Small intestine (tissue), 7 donors: ENCODE measurements around the gene TUFT1. TPM values are rescaled to one million over a fixed set of nuclear protein-coding genes. Genes with fewer than 3 reads are reported as not detected.
A peak's percentile ranks its signal among the peaks of the same experiment; 100 is the strongest.

Source experiments
- DNase-seq, 2 donors: peaks; one replicate each; pipeline versions ENCODE4 v3.0.0 to v3.0.0-alpha.2; 2013
- FAIRE-seq: peaks from 2 replicates; lab custom pipeline; 2012; peaks lifted over from hg19 to GRCh38; lab: Jason Lieb, UNC
- H3K27ac ChIP-seq, 3 donors: one replicate each; pipeline ENCODE4 v1.5.1; 2013; ENCODE audit warnings: low read length in 2 of 3, mild to moderate bottlenecking in 2 of 3, control low read depth in 1 of 3, inconsistent platforms in 1 of 3, low read depth in 1 of 3, moderate library complexity in 1 of 3
- H3K27me3 ChIP-seq, 3 donors: one replicate each; pipeline ENCODE4 v1.6.1; 2013; ENCODE audit warnings: low read length in 3 of 3, inconsistent platforms in 1 of 3; ENCODE audit not compliant: control insufficient read depth in 3 of 3, insufficient read depth in 3 of 3
- H3K36me3 ChIP-seq, 3 donors: one replicate each; pipeline ENCODE4 v1.6.1; 2013; ENCODE audit warnings: low read length in 3 of 3, inconsistent platforms in 1 of 3, low read depth in 1 of 3, mild to moderate bottlenecking in 1 of 3, moderate library complexity in 1 of 3; ENCODE audit not compliant: control insufficient read depth in 3 of 3, insufficient read depth in 2 of 3
- H3K4me1 ChIP-seq, 3 donors: one replicate each; pipeline ENCODE4 v1.6.1; 2013; ENCODE audit warnings: low read length in 2 of 3, inconsistent platforms in 1 of 3, low read depth in 1 of 3, mild to moderate bottlenecking in 1 of 3, moderate library complexity in 1 of 3; ENCODE audit not compliant: control insufficient read depth in 3 of 3, insufficient read depth in 2 of 3
- H3K4me3 ChIP-seq, 3 donors: one replicate each; pipeline ENCODE4 v1.5.1; 2013; ENCODE audit warnings: low read length in 3 of 3, control low read depth in 1 of 3, inconsistent platforms in 1 of 3, low read depth in 1 of 3, mild to moderate bottlenecking in 1 of 3, moderate library complexity in 1 of 3
- H3K9me3 ChIP-seq, 2 donors: one replicate each; pipeline ENCODE4 v1.6.1; 2013; ENCODE audit warnings: low read depth in 1 of 2, low read length in 1 of 2; ENCODE audit not compliant: control insufficient read depth in 2 of 2, insufficient read depth in 1 of 2
- WGBS, 3 donors: extraction: QIAGEN DNeasy Blood & Tissue Kit; methylation state at CpG; one replicate each; pipeline ENCODE4 v1.1.7; 2013; 5-methylcytosine and 5-hydroxymethylcytosine counted together
- polyA plus RNA-seq, 4 donors: library from polyadenylated mRNA; stranded (reverse) in 3 of 4; unstranded in 1 of 4; fragments of 200-250 nt in 3 of 4; fragments of 120-200 nt in 1 of 4; gene quantifications; one replicate each; pipeline versions ENCODE4 v1.2.1 to v1.2.3, GENCODE V29; 2013
- donor health status: healthy with polysubstance abuse.
- donor health status: control.
- donor health status: control.
- donor health status: Bipolar disorder and iron deficiency.
- donor health status: healthy.

TUFT1 gene
- polyA plus RNA-seq, 4 donors, result 8.5 to 31.7 (median 11.5) TPM

DNA sequence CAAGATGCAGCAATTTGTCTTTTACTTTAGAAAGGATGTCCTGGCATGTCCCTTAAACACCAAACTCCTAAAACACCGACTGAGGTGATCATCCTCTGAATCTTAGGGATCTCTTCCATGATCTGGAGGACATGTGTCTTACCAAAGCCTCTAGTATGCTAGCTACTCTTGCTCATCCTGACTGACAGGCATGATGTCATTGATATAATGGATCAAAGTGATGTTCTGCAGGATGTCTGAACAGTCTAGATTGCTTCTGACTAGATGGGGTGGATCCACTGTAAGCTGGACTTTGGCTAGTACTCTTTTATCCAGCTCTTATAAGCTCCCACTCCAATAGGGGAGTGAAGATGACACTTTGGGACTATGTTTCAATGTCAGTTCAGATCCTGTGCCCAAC, 40.2 kb upstream of the TUFT1 start:
- 83 to 95% (median 85%) methylated on average over 1 of the region's 1 CpG for WGBS, 3 donors
- Histone ChIP-seq H3K36me3 (no peaks in the 10 kb centered on the region), H3K4me3 (no peak overlapping the region), H3K27ac (peak overlapping the region; percentile 73 to 86 (median 79)), H3K27me3 (no peaks in the 10 kb centered on the region), H3K4me1 (peaks cover 0 to 47% (median 0%) of the 10 kb centered on the region in 3 donors), H3K9me3 (no peaks in the 10 kb centered on the region)
- FAIRE-seq (no peak), DNase-seq (peak in 1 of 2 donors; percentile 61)

DNA sequence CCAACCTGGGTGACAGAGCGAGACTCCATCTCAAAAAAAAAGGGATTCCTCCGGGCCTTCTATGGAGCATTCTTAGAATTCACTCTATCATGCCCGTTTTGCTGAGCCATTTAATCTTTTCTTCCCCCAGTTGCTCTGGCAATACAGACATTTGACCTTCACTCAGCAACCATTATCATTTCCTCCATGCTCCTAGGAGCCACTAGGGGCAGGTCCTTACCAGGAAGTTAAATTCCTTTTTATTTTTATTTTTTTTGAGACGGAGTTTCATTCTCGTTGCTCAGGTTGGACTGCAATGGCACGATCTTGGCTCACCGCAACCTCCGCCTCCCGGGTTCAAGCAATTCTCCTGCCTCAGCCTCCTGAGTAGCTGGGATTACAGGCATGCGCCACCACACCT, 38.6 kb upstream of the TUFT1 start:
- H3K27me3 ChIP-seq, result no peaks in the 10 kb centered on the region
- peak; percentile 77 to 83 for DNase-seq
- H3K27ac ChIP-seq, result peak overlapping the region; percentile 23 to 89 (median 38)
- no peak for FAIRE-seq
- no peaks in the 10 kb centered on the region for H3K36me3 ChIP-seq
- peaks cover 0 to 40% (median 0%) of the 10 kb centered on the region in 3 donors for H3K4me1 ChIP-seq
- no peaks in the 10 kb centered on the region for H3K9me3 ChIP-seq
- H3K4me3 ChIP-seq, result no peak overlapping the region
- 33 to 69% (median 36%) methylated on average over 9 to 10 of the region's 10 CpGs for whole genome bisulfite sequencing, 3 donors

DNA sequence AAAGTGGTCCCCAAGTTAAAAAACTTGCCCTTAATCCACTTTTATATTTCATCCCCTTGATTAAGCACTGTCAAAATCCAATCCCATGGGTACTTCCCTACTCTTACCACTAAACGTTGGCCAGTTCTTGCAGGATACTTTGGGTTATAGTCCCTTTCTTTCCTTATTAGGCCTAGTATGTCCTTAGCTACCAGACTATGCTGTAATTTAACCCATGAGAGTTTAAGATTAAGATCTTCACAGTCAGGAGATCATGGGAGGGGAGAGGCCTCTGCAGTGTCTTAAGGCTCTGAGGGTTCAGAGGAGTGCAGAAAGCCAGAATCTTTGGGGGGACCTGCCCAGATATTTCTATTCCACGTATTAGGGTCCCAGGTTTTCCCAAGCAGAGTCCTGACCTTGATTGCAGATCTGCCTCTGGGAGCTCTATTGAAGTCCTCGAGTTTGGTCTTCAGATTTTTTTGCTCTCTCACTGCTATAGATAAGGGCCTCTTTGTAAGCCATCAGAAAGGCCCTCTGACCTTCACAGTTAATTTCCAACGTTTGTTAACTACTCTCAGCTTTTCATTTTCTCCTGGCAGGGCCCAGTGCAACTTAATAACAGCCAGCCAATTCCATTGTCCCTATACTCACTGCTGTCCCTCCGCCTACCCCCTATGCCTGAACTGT, 37.9 kb upstream of the TUFT1 start:
- H3K27ac ChIP-seq, result peak overlapping the region; percentile 23 to 89 (median 38)
- no peaks in the 10 kb centered on the region for H3K27me3 ChIP-seq
- peak in 1 of 2 donors; percentile 62 for DNase-seq
- peaks cover 0 to 40% (median 0%) of the 10 kb centered on the region in 3 donors for H3K4me1 ChIP-seq
- no peak for FAIRE-seq
- no peaks in the 10 kb centered on the region for H3K36me3 ChIP-seq
- no peaks in the 10 kb centered on the region for H3K9me3 ChIP-seq
- 43 to 56% (median 44%) methylated on average over 5 of the region's 5 CpGs for WGBS, 3 donors
- H3K4me3 ChIP-seq, result no peak overlapping the region

DNA sequence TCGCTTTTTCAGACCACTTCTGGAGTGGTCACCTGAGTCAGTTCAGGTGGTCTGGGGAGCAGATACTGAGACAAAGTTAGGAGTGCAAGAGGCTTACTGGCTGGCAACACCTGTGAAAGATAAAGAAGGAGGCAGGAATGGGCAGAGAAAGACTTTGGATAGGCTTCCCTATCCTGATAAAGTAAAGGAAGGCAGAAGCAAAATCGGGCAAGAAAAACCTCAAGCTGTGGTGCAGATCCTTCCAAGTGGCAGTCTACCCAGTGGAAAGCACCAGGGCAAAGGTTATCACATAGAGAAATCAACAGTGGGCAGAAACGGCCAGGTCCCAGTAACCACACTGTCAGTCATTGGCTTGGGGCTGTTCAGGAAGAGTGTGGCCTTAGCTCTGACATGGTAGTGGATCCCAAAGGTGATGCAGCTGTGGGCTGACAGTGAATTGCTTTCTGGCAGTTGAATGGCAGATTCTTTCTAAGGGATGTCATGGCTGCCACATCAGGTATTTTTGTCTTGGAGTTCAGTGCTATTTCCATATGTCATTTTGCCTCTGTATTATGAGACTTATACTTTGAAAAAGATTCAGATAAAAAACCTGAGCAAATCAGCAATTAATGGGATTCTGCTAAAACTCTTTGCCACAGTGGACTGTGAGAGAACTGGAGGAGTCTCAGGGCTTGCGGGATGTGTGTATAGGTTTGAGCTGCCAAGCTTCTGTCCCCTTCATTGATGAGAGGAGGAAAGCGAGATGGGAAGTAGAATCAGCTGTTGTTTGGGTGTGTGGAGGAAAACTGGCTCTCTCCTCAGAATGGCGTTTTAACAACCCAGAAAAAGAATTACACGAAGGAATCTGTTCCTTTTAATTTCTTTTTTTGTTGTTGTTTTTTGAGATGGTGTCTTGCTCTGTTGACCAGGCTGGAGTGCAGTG, 37.0 kb upstream of the TUFT1 start:
- DNase-seq (no peak), FAIRE-seq (no peak)
- Histone ChIP-seq H3K27ac (peak overlapping the region in 2 of 3 donors; percentile 63 to 89), H3K36me3 (no peaks in the 10 kb centered on the region), H3K4me1 (peaks cover 0 to 40% (median 0%) of the 10 kb centered on the region in 3 donors), H3K27me3 (no peaks in the 10 kb centered on the region), H3K4me3 (no peak overlapping the region), H3K9me3 (no peaks in the 10 kb centered on the region)
- 65% methylated on average over 7 of the region's 7 CpGs for WGBS, 3 donors

DNA sequence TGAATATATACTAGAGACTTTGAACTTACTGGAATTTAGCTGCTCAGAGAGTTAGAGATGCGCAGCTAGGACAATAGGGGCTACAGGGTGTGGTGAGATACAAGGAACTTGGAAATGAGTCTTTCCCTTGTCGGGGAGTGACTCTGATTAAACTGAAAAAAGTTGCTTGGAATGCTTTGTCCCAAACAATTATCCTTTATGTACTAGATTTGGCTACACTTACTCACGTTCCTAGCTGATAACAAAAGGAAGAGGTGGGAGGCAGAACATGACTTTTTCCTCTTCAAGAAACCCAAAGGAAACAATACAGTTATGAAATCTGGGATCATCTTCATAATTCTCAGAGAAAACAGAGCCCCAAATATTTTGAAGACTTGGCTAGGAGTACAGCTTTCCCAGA, 35.9 kb upstream of the TUFT1 start:
- no peaks in the 10 kb centered on the region for H3K27me3 ChIP-seq
- 18 to 44% (median 41%) methylated on average over 3 of the region's 3 CpGs for WGBS, 3 donors
- H3K36me3 ChIP-seq, result no peaks in the 10 kb centered on the region
- H3K4me1 ChIP-seq, result peaks cover 0 to 36% (median 0%) of the 10 kb centered on the region in 3 donors
- H3K9me3 ChIP-seq, result peaks cover 0 to 1% of the 10 kb centered on the region in 2 donors
- FAIRE-seq (no peak), DNase-seq (no peak)
- no peak overlapping the region for H3K4me3 ChIP-seq
- no peak overlapping the region for H3K27ac ChIP-seq

DNA sequence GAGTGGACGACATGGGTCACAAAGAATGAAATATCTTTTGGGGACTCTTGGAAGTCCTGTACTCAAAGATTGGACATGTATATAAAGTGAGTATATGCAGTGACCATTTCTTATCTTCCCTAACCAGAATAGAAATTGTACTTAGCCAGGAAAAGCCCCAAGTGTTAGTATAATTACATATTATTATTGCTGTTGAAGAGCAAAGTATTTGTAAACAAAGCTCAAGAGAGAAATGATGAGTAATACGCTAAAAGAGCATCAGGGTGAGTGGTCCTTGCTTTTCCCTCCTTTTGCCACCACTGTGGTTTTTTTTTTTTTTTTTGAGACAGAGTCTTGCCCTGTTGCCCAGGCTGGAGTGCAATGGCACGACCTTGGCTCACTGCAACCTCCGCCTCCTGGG, 35.4 kb upstream of the TUFT1 start:
- WGBS, 3 donors, result 86 to 92% (median 88%) methylated on average over 4 of the region's 4 CpGs
- no peak for FAIRE-seq
- DNase-seq, result no peak

DNA sequence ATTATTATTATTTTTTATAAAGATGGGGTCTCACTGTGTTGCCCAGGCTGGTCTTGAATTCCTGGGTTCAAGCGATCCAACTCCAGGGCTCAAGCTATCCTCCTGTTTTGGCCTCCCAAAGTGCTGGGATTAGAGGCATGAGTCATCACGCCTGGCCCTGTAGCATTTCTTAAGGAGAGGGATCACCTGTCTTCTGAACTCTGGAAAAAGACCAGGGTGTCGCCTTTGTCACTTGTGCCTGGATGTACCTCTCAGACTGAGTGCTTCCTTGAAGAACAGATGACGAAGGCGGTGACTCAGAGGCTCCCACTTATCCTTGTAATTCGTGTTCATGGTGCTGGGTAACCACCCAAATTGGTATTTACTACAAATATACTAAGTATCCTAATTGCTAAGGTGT, 31.3 kb upstream of the TUFT1 start:
- Histone ChIP-seq H3K4me3 (no peak overlapping the region), H3K9me3 (peaks cover 0 to 2% of the 10 kb centered on the region in 2 donors), H3K27ac (peak overlapping the region; percentile 93 to 94 (median 94)), H3K27me3 (no peaks in the 10 kb centered on the region), H3K36me3 (peaks cover 0 to 3% (median 0%) of the 10 kb centered on the region in 3 donors), H3K4me1 (peaks cover 0 to 19% (median 0%) of the 10 kb centered on the region in 3 donors)
- DNase-seq (peak; percentile 87 to 99), FAIRE-seq (no peak)
- 22 to 62% (median 38%) methylated on average over 6 of the region's 6 CpGs for WGBS, 3 donors

More for the DNA sequence above, 35.4 kb upstream of the TUFT1 start:
- peaks cover 0 to 38% (median 0%) of the 10 kb centered on the region in 3 donors for H3K4me1 ChIP-seq
- H3K36me3 ChIP-seq, result no peaks in the 10 kb centered on the region
- no peak overlapping the region for H3K4me3 ChIP-seq
- H3K27ac ChIP-seq, result no peak overlapping the region
- H3K27me3 ChIP-seq, result no peaks in the 10 kb centered on the region
- H3K9me3 ChIP-seq, result peaks cover 0 to 2% of the 10 kb centered on the region in 2 donors

DNA sequence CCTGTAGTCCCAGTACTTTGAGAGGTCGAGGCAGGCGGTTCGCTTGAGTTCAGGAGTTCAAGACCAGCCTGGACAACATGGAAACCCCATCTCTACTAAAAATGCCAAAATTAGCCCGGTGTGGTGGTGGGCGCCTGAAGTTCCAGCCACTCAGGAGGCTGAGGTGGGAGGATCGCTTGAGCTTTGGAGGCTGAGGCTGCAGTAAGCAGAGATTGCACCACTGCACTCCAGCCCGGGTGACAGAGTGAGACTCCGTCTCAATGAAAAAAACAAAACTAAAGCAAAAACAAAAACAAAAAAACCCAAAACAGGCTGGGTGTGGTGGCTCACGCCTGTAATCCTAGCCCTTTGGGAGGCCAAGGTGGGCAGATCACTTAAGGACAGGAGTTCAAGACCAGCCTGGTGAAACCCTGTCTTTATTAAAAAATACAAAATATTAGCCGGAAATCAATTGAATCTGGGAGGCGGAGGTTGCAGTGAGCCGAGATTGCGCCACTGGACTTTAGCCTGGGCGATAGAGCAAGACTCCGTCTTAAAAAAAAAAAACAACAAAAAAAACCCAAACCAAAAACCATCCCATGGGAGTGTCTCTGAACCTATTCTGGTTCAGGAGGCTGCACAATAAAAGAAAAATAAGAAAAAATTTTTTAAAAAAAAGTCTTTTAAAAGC, 30.6 kb upstream of the TUFT1 start:
- whole genome bisulfite sequencing, 3 donors, result 25 to 70% (median 45%) methylated on average over 15 of the region's 15 CpGs
- DNase-seq (peak; percentile 37 to 79), FAIRE-seq (no peak)
- no peak overlapping the region for H3K4me3 ChIP-seq
- peaks cover 0 to 25% (median 0%) of the 10 kb centered on the region in 3 donors for H3K4me1 ChIP-seq
- no peaks in the 10 kb centered on the region for H3K27me3 ChIP-seq
- peak overlapping the region; percentile 93 to 94 (median 94) for H3K27ac ChIP-seq
- H3K36me3 ChIP-seq, result peaks cover 0 to 3% (median 0%) of the 10 kb centered on the region in 3 donors
- peaks cover 0 to 2% of the 10 kb centered on the region in 2 donors for H3K9me3 ChIP-seq
